Measurements from ENCODE around the gene AACS.
"Not testable (repeated sequence)": the region's sequence is repeated elsewhere in the genome, so short reads cannot be mapped to it uniquely, and the experiment has no call there.

Gene AACS

GRCh38 chr12:125128439-125129178 is 63.4 kb downstream of the AACS start:
- no peak for FAIRE-seq

GRCh38 chr12:125129179-125129571 is 63.9 kb downstream of the AACS start:
- FAIRE-seq = no peak

DNA sequence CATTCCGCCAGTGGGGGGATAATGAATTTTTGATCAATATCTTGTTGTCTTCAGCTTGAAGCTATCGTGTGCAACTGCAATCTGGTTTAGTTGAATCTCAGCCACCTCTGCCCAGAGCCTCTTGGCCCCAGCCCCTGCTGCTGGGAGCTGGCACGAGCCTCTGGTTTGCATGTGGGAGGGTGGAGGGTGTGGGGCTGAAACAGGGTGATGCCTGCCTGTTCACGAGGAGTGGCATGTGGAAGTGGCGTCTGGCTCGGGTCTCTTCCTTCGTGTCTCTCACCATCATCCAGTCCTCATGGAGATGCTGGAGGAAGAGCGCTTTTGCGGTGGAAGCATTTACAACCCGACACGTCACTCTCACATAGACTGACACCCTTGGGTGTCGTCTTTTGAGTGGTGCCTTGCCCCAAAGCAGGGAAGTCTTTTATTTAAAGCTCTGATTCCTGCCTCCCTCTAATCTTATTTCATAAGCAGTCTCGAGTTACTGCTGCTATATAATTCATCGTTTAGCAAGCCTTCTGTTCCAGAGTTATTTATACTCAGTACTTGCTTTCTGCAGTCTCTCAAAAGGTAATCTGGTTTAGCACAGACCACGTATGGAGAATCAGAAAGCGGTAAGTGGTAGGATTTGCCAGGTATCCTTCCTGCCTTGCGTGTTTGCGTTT is 64.5 kb downstream of the AACS start:
- no peak for FAIRE-seq

GRCh38 chr12:125131958-125132357 is 66.7 kb downstream of the AACS start:
- FAIRE-seq = no peak

- no peak for FAIRE-seq
These were observed 67.6 kb downstream of the AACS start for GRCh38 chr12:125132698-125133400.

DNA sequence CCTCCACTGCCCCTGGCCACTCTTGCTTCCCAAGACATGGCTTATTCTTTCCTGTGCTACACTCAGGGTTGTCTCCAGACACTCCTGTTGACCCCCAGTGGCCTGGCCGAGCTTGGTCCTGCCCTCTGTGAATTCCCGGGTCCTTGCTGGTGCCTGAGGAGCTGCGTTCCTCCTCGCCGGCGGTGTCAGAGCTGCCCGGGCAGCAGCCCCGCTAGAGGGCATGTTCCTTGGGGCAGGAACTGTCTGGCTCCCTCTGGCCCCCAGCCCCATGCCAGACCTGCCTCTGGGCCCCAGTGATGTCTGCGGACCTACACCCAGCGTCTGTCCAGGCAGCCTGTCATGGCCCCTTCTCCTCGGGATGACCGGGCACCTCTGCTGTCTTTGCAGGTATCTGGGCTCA is 68.4 kb downstream of the AACS start:
- FAIRE-seq = no peak

DNA sequence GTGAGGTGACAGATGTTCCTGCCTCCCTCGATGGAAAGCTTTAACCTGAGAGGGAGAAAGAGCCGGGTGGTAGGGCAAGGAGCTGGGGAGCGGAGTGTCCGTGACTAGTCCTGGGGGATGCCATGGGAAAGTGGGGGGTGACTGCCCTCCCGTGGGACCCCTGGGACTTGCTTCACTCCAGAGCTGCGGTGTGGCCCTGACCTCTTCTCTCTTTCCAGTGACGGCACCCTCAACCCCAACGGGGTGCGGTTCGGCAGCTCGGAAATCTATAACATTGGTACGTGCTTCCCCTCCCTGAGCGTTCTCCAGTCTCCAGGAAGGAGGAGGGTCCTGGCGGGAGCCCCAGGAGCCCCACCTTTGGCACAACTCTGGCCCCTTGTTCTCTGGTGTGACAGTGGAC is 69.3 kb downstream of the AACS start:
- FAIRE-seq = no peak

GRCh38 chr12:125135906-125136305 is 70.7 kb downstream of the AACS start:
- no peak for FAIRE-seq

GRCh38 chr12:125136702-125137101 is 71.5 kb downstream of the AACS start:
- no peak for FAIRE-seq

GRCh38 chr12:125137766-125138344 is 72.6 kb downstream of the AACS start:
- FAIRE-seq = no peak

- no peak for FAIRE-seq
These were observed 75.3 kb downstream of the AACS start for GRCh38 chr12:125140279-125141209.

DNA sequence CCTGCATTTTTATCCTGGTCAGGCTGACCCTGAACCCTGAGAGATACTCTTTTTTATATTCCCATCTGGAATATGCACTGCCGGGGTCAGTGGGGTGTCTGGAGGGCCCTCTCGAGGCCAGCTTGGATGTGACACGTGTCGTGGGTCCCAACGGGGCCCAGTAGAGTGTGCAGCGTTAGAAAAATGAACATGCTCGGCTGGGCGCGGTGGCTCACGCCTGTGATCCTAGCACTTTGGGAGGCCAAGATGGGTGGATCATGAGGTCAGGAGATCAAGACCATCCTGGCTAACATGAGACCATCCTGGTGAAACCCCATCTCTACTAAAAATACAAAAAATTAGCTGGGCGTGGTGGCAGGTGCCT is 76.0 kb downstream of the AACS start:
- FAIRE-seq = not testable (repeated sequence)

DNA sequence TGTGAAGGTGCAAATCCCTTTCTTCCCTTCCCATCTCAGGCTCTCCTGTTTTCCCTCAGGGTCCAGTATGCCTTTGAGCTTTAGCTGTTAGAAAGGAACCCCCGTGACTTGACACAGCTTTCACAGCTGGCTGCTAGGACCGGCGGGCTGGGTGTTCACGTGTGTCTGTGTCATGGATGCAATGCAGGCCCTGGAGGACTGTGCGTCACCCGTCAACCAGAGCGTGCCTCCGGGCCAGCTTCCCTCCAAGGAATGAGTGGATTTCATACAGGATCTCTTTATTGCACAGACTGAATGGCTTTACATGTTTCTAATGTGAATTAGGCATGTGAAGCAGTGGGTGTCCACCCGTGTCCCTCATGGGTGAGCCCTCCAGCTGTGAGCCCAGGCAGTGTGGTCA is 77.4 kb downstream of the AACS start:
- FAIRE-seq = no peak

- no peak for FAIRE-seq
These were observed 78.3 kb downstream of the AACS start for GRCh38 chr12:125143491-125143890.

- FAIRE-seq = no peak
These were observed 80.0 kb downstream of the AACS start for GRCh38 chr12:125145196-125145595.

DNA sequence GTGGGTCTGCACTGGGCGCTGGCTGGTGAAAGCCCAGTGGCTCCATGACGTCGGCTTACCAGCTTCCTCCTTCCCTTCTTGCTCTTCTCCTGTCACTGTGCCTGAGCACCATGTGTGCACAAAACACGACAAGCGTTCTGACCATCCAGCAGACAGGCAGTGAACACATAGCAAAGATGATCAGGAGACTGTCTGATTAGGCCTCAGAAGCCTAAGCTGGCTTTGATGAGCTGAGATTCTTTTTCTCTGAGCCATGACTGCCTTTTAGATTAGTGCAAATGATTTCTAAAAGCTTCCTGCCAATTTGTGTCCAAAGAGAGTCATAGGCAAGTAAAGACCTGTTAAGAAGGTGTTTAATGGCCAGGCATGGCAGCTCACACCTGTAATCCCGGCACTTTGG is 83.1 kb downstream of the AACS start:
- no peak for FAIRE-seq

DNA sequence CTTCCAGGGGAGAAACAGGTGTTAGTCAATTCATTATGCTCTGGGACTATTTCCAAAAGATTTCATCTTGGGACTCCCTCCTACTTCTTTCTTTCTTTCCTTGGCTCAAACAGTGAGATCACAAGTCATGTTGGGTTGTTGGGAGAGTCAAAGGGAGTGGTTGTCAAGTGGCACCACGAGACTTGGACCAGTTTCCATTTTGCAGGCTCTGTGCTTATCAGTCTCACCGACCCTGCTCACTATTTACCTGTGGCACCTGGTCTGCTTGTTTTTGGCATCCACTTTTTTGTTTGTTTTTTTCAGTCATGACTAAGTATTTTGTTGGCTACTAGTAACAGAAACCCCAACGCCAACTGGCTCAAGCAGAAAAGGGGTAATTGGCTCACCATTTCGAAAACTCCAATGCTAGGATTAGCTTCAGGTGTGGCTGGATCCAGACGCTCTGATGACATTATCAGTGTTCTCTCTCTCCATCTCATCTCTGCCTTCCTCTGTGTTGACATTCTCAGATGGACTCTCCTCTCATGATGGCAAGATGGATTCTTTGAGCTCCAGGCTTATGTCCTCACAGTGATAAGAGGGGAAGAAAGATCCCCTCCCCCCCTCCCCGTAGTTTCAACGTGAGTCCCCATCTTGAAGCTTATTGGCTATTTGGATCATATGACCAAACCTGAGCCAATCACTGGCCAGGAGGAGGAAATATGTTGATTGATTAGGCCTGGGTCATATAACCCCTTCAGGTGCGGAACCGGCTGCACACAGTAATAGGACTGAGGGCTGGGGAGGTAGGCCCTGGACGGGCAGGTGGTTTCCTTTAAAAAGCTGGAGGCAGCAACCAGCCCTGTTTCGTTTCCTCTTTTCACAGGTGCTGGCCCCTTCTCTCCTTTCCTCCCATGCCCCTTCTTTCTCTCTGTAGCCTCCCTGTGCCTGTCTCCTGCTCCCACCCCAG is 84.2 kb downstream of the AACS start:
- no peak for FAIRE-seq

GRCh38 chr12:125151284-125151683 is 86.0 kb downstream of the AACS start:
- FAIRE-seq = no peak

DNA sequence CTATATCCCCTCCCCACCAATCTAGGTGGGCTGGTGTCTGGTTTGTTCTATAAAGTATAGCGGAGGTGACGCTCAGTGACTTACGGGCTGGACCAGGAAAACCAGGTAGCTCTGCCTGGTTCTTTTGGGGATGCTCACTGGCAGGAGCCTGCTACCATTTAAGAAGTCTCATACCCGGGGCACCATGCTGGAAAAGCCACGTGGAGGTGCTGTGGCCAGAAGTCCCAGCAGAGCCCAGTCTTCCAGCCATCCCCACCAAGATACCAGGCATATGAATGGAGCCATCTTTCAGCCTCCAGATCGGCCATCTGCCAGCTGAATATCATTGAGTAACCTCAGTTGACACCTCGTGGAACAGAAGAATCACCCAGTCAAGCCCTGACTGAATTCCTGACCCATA is 87.2 kb downstream of the AACS start:
- FAIRE-seq = no peak

GRCh38 chr12:125155366-125155765 is 90.1 kb downstream of the AACS start:
- no peak for FAIRE-seq

GRCh38 chr12:125157177-125157576 is 91.9 kb downstream of the AACS start:
- FAIRE-seq = no peak
